Measurements from ENCODE around the gene PRDX6. TPM values are rescaled to one million over a fixed set of nuclear protein-coding genes. Genes with fewer than 3 reads are reported as not detected.

PRDX6 gene
- total and polyA plus RNA-seq, 2 of the 8 experiments (the other 6 are each of a cell fraction or from before 2014, with no cell fraction given), result 348 to 677 TPM

DNA sequence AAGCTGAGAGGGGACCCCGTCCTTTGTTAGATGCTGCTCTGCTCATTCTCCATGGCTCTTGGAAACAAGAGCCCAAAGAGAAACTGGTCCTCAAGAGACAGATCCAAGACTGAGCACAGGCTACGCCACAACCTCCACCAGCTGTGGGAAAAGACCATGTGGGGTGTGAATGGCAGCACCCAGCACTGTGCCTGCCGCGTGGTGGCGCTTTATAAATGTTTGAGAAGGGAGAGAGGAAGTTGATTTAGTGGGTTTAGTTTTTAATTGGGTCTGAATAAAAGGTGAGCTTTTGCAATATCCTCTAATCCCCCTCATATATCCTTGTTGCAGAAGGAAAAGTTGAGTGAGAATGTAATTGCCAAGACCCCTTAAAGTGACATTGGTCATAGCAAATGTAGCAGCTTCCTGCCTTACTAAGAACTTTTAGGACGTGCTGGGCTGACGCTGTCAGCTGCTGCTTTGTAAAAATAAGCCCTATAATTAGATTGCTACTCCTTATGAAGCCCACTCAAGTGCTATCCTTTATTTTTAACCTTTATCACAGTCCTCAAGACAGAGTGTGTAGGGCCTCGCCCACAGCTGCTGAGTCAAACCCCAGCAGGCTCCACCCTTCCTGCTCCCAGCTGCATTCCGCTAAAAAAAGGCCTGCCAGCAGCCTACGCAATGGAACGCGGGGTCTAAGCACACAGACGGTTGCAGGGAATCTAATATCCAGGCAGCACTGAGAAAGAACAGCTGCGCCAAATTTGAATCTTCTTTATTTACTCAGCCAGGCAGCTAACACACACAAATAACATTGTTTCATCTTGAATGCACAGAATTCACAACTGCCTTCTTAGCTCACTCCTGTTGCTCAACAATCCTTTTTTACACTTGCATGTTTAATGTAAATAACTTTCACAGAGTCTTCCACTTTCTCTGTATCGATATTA, 47.4 kb upstream of the PRDX6 start:
- no peak overlapping the region for H2AK5ac ChIP-seq (ENCODE audit: low read depth, low read length)
- peak overlapping the region; percentile 44 for H4K91ac ChIP-seq (replicated peaks; ENCODE audit: insufficient read length, low read length)
- H3K4ac ChIP-seq (replicated peaks; ENCODE audit: insufficient read length, low read depth, low read length), result no peak overlapping the region
- H2BK120ac ChIP-seq (replicated peaks; ENCODE audit: low read depth, low read length), result peak overlapping the region; percentile 67
- 0 out of 7 replicates have a peak overlapping the region, but pooled peaks of 1 of the 4 experiments have one; percentile 5 for H3K9ac ChIP-seq (replicated peaks in 1 of 4; ENCODE audit: extremely low read depth in 1 of 4, low read depth in 3 of 4, low read length in 3 of 4)
- H3K4me2 ChIP-seq (ENCODE audit: insufficient read depth in 1 of 2, low read depth in 2 of 2, low read length in 2 of 2), result peak overlapping the region; percentile 6 to 49; a peak in 3 of 4 replicates
- no peaks in the 10 kb centered on the region for H3K27me3 ChIP-seq (replicated peaks in 1 of 4; ENCODE audit: control insufficient read depth in 3 of 4, extremely low read depth in 1 of 4, insufficient read depth in 3 of 4, low read length in 3 of 4)
- peak overlapping the region; percentile 21 for H3K56ac ChIP-seq (replicated peaks; ENCODE audit: insufficient read length, low read depth, low read length)
- peak; percentile 15 to 75 for DNase-seq (ENCODE audit: low read depth in 1 of 2, low spot score in 2 of 2)
- POLR2A ChIA-PET (ENCODE audit: partially characterized antibody), result interaction anchor here (0.8 to 3.2 kb wide), 13 partner anchors 10 to 586 kb away, joined by 3 to 30 read pairs (median 5); partner anchors contain the start of genes GAS5, PRDX6 and ZBTB37
- no peaks in the 10 kb centered on the region for H3K79me1 ChIP-seq (ENCODE audit: low read depth, low read length)
- no peak overlapping the region for H3K14ac ChIP-seq (ENCODE audit: insufficient read length)
- peak overlapping the region; percentile 56; the same call in 1 of the 2 replicates for H3K27ac ChIP-seq (ENCODE audit: low read depth, low read length)
- peak overlapping the region; percentile 93 for H2BK20ac ChIP-seq (ENCODE audit: low read length)
- H3K18ac ChIP-seq (ENCODE audit: extremely low read depth, low read length), result peak overlapping the region; percentile 83
- H3K9me3 ChIP-seq (ENCODE audit: insufficient read depth in 2 of 2, low read depth in 1 of 2, low read length in 1 of 2), result no peaks in the 10 kb centered on the region
- CTCF ChIA-PET (ENCODE audit: partially characterized antibody), result interaction anchor here (0.7 to 4.3 kb wide), 38 partner anchors 8 to 687 kb away, joined by 3 to 44 read pairs (median 5); partner anchors contain the start of gene PRDX6
- H2BK12ac ChIP-seq (ENCODE audit: low read depth, low read length), result no peak overlapping the region
- 0 out of 2 replicates have a peak overlapping the region, but pooled peaks have one; percentile 23 for H2AFZ ChIP-seq (ENCODE audit: low read length)
- peak overlapping the region in 3 of 4 experiments; percentile 18 to 43 (median 23); a peak in 4 of 8 replicates for H3K4me3 ChIP-seq (ENCODE audit: extremely low read depth in 1 of 4, insufficient read depth in 2 of 4, low read depth in 3 of 4, low read length in 4 of 4)
- 20% methylated on average over 15 of the region's 15 CpGs; no CpG with 5 or more reads in 1 of the 2 experiments for WGBS, 2 experiments (ENCODE audit: extremely low coverage in 1 of 2, insufficient coverage in 1 of 2, insufficient read length in 1 of 2, insufficient replicate concordance in 2 of 2, low coverage in 1 of 2, low lambda C conversion rate in 2 of 2, missing lambda C conversion rate in 1 of 2)
- H4K8ac ChIP-seq (ENCODE audit: extremely low read depth, insufficient read depth, low read length), result no peak overlapping the region
- FAIRE-seq, result no peak
- H2BK15ac ChIP-seq (ENCODE audit: low read length), result no peak overlapping the region
- no peaks in the 10 kb centered on the region for H3K23me2 ChIP-seq (ENCODE audit: low read depth, low read length)
- H2BK5ac ChIP-seq (ENCODE audit: low read depth, low read length), result peak overlapping the region; percentile 72
- H4K20me1 ChIP-seq (replicated peaks in 1 of 2; ENCODE audit: control insufficient read depth in 1 of 2, insufficient read depth in 2 of 2, low read length in 2 of 2), result no peaks in the 10 kb centered on the region
- H3K23ac ChIP-seq (ENCODE audit: insufficient read length), result no peak overlapping the region
- no peaks in the 10 kb centered on the region for H3K79me2 ChIP-seq (ENCODE audit: control insufficient read depth in 1 of 2, insufficient read depth in 2 of 2, low read length in 2 of 2)
- peak overlapping the region; percentile 75 for H4K5ac ChIP-seq (ENCODE audit: insufficient read length, low read depth, low read length)
- peaks cover 3 to 19% (median 10%) of the 10 kb centered on the region in 4 experiments; a peak in 5 of 7 replicates for H3K4me1 ChIP-seq (replicated peaks in 1 of 4; ENCODE audit: control insufficient read depth in 3 of 4, insufficient read depth in 4 of 4, low read length in 3 of 4)
- no peaks in the 10 kb centered on the region for H3K36me3 ChIP-seq (ENCODE audit: control insufficient read depth in 2 of 4, insufficient read depth in 4 of 4, low read length in 3 of 4)
- TF ChIP-seq TEAD4 (IDR thresholded peaks at IDR 0.05; ENCODE audit: low read depth, low read length), result peak; percentile 72
- TF ChIP-seq, protein P1, sequence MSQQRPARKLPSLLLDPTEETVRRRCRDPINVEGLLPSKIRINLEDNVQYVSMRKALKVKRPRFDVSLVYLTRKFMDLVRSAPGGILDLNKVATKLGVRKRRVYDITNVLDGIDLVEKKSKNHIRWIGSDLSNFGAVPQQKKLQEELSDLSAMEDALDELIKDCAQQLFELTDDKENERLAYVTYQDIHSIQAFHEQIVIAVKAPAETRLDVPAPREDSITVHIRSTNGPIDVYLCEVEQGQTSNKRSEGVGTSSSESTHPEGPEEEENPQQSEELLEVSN (IDR thresholded peaks at IDR 0.05), result peak; percentile 72
- peak; percentile 37 to 67; a peak in 1 of 4 replicates for TF ChIP-seq SIN3A (conservative IDR thresholded peaks at IDR 0.05 in 1 of 2, IDR thresholded peaks at IDR 0.05 in 1 of 2; ENCODE audit: low read depth in 1 of 2, low read length in 2 of 2)
- no peak for TF ChIP-seq POU5F1 (IDR thresholded peaks at IDR 0.05; ENCODE audit: low read depth, low read length)
- TF ChIP-seq FOSL1 (IDR thresholded peaks at IDR 0.05; ENCODE audit: insufficient read depth, low read depth, low read length), result no peak
- no peak for TF ChIP-seq CEBPB (IDR thresholded peaks at IDR 0.05; ENCODE audit: low read depth, low read length)
- TF ChIP-seq RAD21 (IDR thresholded peaks at IDR 0.05 in 1 of 2, conservative IDR thresholded peaks at IDR 0.05 in 1 of 2; ENCODE audit: low read depth in 2 of 2, low read length in 2 of 2), result peak; percentile 33 to 45; a peak in 2 of 4 replicates
- peak; percentile 91 for TF ChIP-seq MAX (IDR thresholded peaks at IDR 0.05)
- TF ChIP-seq SP2 (IDR thresholded peaks at IDR 0.05; ENCODE audit: low read length), result no peak

All from H1 (cell line).